DOHH2 (cell line): ENCODE measurements around the gene PRM3.

Experiments used
- CTCF ChIP-seq: fragments of 200-600 bp; sonication (generic); IDR thresholded peaks from one replicate; pipeline ENCODE4 v1.5.1; 2014; ENCODE audit warnings: antibody characterized with exemption, mild to moderate bottlenecking, low read depth, low read length; ENCODE audit not compliant: poor library complexity, severe bottlenecking
- EZH2phosphoT487 ChIP-seq: fragments of 200-600 bp; sonication (generic); IDR thresholded peaks from 2 replicates; pipeline ENCODE4 v1.6.1; 2017; ENCODE audit warnings: borderline replicate concordance, mild to moderate bottlenecking, antibody characterized with exemption, low read length, moderate library complexity, mixed read lengths

DNA sequence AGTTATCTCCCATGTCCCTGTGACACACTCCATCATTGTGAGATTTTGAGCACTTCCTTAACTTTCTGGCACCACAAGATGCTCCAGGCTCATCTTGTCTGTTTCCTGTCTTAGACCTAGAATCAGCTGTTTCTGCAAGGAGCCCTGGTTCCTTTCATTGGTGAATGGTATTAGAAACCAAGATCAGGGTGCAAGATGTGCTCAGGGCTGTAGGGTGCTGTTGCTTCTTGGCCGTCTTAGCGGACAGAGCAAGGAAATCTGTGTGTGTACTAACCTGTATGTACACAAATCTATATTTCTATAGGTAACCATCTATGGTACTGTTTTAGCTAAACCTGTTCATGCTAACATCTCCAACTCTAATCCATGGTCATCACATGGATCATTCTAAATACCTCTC lies 15.8 kb upstream of the PRM3 start:
- TF ChIP-seq EZH2phosphoT487 = no peak
- TF ChIP-seq CTCF = no peak
